Stimulated activated memory B cell treated with anti-CD40 and anti-IgM and Interleukin-4, amounts not matched to agents 10 μg/mL and 1 μg/mL and 100 μg/mL, for 72 hours (primary cell): ENCODE data around the gene MOB3B.

ENCODE experiments used
- ATAC-seq: fragments of 150-1000 bp; cut with Tn5 transposase; 2 replicates; pipeline ENCODE4 v1.10.0; 2021
- H3K27ac Mint-ChIP-seq: one replicate; pipeline ENCODE4 v1.8.0; 2022; ENCODE audit warnings: mild to moderate bottlenecking, mixed read lengths
- H3K27me3 Mint-ChIP-seq: one replicate; pipeline ENCODE4 v1.8.0; 2022; ENCODE audit warnings: mixed read lengths
- H3K36me3 Mint-ChIP-seq: one replicate; pipeline ENCODE4 v1.8.0; 2022; ENCODE audit warnings: mixed read lengths
- H3K4me1 Mint-ChIP-seq: one replicate; pipeline ENCODE4 v1.8.0; 2022; ENCODE audit warnings: mixed read lengths
- H3K4me3 Mint-ChIP-seq: one replicate; pipeline ENCODE4 v1.8.0; 2022; ENCODE audit warnings: mild to moderate bottlenecking, moderate library complexity, mixed read lengths
- H3K9me3 Mint-ChIP-seq: one replicate; pipeline ENCODE4 v1.8.0; 2022; ENCODE audit warnings: mixed read lengths

The MOB3B gene

DNA sequence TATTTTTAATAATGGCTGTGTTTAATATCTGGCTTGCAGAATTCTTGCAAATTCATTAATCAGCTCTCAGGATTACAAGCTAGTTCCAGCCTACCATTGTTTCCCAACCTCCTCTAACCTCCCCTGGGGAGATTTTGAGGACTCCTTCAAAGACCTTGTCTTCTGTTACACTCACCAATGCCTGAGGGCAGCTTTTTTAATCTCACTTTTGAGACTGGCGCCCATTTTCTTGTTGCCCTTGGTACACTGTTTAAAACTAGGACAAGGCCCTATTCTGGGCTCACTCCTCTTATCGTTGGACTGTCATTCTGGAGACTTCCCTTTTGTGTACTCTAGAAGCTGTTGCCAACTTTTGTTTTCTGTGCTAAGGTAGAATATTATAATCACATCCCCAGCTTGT is 219.0 kb downstream of the MOB3B start:
- H3K4me1 Mint-ChIP-seq = no peaks in the 10 kb centered on the region
- ATAC-seq = no peak
- no peaks in the 10 kb centered on the region for H3K9me3 Mint-ChIP-seq
- H3K27ac Mint-ChIP-seq = no peak overlapping the region
- no peaks in the 10 kb centered on the region for H3K27me3 Mint-ChIP-seq
- no peak overlapping the region for H3K4me3 Mint-ChIP-seq
- H3K36me3 Mint-ChIP-seq = no peaks in the 10 kb centered on the region

DNA sequence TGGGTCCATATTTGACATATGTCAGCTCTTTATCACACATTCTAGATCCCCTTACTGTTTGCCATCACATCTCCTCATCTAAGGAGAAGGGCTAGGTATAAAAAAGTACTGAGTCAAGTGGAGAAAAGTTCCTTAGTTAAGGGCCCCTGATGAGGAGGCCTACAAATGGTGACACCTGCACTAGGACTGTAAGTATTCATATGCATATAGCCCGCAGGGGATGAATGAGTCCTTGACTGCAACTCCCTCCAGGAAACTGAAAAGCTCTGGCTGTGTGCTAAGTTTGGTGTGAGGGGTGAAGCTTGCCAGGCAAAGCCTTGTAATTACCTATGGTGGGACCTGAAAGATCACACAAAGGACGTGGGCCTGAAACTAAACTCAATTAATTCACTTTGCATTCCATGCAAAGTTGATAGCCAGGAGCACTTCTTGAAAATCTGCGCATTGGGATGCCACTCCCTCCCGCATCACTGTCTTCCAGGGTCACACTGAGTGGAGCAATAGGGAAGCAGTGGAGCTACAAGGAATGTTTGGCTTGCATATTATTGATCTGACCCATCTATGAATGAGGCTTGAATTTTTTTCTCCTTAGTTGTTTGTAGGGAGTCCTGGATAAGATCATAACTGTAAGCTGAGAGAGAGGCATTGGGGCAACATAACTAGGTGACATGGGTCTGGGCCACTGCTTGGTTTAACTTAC is 220.8 kb downstream of the MOB3B start:
- Mint-ChIP-seq H3K4me1 (no peaks in the 10 kb centered on the region), H3K4me3 (no peak overlapping the region), H3K27me3 (no peaks in the 10 kb centered on the region), H3K36me3 (no peaks in the 10 kb centered on the region), H3K9me3 (no peaks in the 10 kb centered on the region), H3K27ac (no peak overlapping the region)
- ATAC-seq = no peak

DNA sequence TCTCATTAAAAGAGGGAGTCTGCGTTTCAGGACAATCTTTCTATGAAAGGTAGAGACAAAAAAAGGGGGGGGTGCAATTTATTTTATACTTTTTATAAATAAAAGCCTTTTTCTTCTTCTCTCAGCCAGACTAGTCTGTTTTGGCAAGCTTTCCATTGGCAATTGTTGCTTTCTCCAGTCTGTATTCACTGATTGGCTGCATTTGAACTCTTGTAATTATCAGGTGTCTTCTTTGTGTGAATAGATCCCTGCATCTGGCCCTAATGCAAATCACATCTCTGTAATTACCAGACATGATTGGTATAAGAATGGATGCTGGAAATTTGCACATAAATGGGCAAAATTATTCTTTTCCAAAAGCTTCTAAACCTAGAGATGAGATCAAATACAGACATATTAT is 225.1 kb downstream of the MOB3B start:
- no peak overlapping the region for H3K27ac Mint-ChIP-seq
- H3K9me3 Mint-ChIP-seq = no peaks in the 10 kb centered on the region
- H3K27me3 Mint-ChIP-seq = no peaks in the 10 kb centered on the region
- H3K36me3 Mint-ChIP-seq = no peaks in the 10 kb centered on the region
- no peak overlapping the region for H3K4me3 Mint-ChIP-seq
- no peak for ATAC-seq
- H3K4me1 Mint-ChIP-seq = no peaks in the 10 kb centered on the region

DNA sequence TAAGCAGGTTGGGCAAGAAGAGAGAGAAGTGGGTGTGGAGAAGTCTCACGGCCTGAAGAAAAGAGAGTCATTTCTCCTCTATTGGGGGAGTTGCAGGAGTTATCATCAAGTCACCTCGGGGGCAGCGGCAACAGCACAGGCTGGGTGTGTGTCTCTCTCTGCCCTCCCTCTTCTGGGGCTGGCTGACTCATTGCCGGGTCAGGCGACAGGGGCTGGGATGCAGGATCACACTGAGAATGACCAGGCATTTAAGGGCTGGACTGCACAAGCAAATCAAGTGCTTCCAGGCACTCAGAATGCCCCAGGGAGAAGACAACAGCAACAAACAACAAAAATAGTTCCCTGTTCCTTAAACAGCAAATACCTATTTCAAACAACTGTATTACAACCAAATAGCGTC is 226.4 kb downstream of the MOB3B start:
- Mint-ChIP-seq H3K4me3 (no peak overlapping the region), H3K27me3 (no peaks in the 10 kb centered on the region), H3K4me1 (no peaks in the 10 kb centered on the region), H3K36me3 (no peaks in the 10 kb centered on the region), H3K27ac (no peak overlapping the region), H3K9me3 (no peaks in the 10 kb centered on the region)
- no peak for ATAC-seq

DNA sequence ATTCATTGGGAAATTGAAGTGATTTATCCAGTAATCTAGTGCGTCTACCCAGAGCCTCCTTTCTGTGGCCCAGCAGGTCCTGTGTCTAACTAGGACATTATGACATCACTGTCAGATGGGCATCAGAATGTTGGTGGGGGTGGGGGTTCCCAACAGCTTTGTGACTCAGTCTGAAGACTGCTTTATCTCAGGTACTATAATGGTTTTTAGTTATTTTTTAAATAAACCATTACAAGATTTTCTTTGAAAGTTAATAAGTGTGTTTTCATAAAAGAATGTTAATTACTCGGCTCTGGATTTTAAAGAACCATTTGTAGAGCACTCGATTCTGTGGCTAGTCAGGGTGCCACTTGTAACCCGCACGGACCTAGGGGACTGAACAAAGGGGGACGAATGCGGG is 232.6 kb downstream of the MOB3B start, which contains the start of gene EQTN:
Gene EQTN (minus strand): TSS at position 101 of the 400 bp plus-strand sequence. CDS start 95 bp downstream, at position 6.
- no peaks in the 10 kb centered on the region for H3K9me3 Mint-ChIP-seq
- H3K27me3 Mint-ChIP-seq = no peaks in the 10 kb centered on the region
- H3K4me3 Mint-ChIP-seq = no peak within 1 kb of the TSS
- H3K36me3 Mint-ChIP-seq = no peaks in the 10 kb centered on the region
- no peak for ATAC-seq
- no peak within 1 kb of the TSS for H3K27ac Mint-ChIP-seq
- no peaks in the 10 kb centered on the region for H3K4me1 Mint-ChIP-seq

DNA sequence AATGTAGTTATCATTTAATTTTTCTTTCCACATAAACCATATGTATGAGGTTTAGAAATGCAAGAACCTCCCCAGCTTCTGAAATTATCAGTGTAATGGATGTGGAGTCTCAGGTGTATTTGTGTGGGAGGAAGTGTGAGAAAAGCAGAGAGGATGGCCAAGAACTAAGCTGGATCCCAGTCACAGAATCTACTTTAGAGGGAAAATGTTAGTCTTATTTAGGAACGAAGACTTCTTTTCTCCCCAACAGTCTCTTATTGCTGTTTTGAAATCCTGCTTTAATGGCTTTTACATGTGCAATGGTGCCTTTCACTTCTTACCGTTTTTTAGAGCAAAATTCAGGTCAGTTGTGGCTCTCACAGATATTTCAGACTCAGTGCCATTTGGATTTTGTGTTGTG is 235.6 kb downstream of the MOB3B start:
- H3K4me1 Mint-ChIP-seq = no peaks in the 10 kb centered on the region
- H3K27ac Mint-ChIP-seq = no peak overlapping the region
- no peaks in the 10 kb centered on the region for H3K36me3 Mint-ChIP-seq
- no peaks in the 10 kb centered on the region for H3K27me3 Mint-ChIP-seq
- no peak overlapping the region for H3K4me3 Mint-ChIP-seq
- no peak for ATAC-seq
- H3K9me3 Mint-ChIP-seq = no peaks in the 10 kb centered on the region

DNA sequence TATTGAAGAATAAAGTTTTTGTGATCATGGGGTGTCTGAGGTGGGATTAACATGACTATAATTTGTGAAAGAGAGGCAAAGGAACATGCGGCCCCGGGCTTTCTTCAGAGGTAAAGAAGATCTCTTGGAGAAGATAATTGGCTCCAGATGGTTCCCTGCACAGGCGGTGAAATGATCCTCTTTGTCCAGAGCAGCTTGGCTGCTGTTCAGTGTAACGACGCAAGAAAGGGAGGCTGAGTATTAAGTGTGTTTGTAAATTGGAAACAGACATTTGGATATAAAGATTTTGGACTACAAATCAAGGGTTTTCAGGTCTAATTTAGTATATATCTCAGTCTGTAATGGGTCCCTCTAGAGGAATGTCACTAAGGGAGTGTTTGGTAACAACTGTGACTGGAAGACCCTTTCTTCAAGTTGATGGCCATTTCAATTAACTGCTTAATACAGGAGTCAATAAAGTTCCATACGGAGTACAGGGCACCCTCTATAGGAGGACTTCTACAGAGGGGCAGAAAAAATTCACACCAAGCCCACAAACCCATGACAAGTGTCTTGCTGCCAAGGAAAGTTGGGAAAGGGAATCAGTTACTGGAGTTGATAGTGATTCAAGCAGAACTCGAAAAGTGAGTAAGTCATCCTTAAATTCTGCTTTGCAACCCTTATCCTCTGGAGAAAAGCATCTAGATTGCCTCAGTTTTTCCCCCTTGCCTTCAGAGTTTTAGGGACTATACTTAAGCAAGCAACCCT is 236.8 kb downstream of the MOB3B start:
- Mint-ChIP-seq H3K27me3 (no peaks in the 10 kb centered on the region), H3K4me1 (no peaks in the 10 kb centered on the region), H3K4me3 (no peak overlapping the region), H3K36me3 (no peaks in the 10 kb centered on the region), H3K9me3 (no peaks in the 10 kb centered on the region), H3K27ac (no peak overlapping the region)
- no peak for ATAC-seq

DNA sequence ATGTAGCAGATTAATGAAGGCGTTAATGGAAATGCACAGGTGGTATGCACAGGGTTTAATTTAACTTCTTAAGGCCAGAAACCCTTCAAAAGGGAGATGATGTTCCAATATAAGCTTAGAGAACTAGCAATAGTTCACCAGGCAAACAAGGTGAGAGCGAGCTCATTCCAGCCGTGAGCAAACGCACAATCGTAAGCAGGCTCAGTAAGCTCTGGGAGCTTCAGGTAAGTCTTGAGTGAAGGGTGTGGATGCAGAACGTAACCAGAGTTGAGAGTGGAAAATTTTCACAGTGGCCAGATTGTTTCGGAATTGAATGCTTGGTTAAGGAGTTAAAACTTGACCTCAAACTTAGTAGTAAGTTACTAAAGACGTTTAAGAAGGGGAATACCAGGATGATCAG is 238.3 kb downstream of the MOB3B start:
- Mint-ChIP-seq H3K27me3 (no peaks in the 10 kb centered on the region), H3K27ac (no peak overlapping the region), H3K36me3 (no peaks in the 10 kb centered on the region), H3K9me3 (no peaks in the 10 kb centered on the region), H3K4me3 (no peak overlapping the region), H3K4me1 (no peaks in the 10 kb centered on the region)
- ATAC-seq = no peak

DNA sequence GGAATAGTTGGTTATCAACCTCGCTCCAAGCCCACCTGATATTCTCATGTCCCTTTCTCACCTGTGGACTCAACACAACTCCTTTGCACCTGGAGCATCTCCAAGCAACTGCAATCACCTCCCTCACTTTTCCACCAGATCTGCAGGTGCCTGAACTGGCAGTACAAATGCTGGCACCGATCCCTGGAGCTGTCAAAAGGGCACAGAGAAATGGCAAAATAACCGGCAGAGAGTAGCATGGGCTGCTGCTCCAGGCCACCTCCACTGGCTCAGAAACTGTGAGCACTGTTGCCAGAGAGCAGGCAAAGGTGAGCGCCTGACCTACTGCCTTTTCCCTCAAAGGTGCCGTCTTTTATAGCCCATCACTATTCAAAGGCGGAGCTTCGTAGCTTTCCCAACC is 247.3 kb downstream of the MOB3B start:
- H3K4me1 Mint-ChIP-seq = peaks cover 10% of the 10 kb centered on the region
- H3K27ac Mint-ChIP-seq = no peak overlapping the region
- ATAC-seq = no peak
- H3K27me3 Mint-ChIP-seq = no peaks in the 10 kb centered on the region
- H3K9me3 Mint-ChIP-seq = no peaks in the 10 kb centered on the region
- no peaks in the 10 kb centered on the region for H3K36me3 Mint-ChIP-seq
- H3K4me3 Mint-ChIP-seq = no peak overlapping the region

DNA sequence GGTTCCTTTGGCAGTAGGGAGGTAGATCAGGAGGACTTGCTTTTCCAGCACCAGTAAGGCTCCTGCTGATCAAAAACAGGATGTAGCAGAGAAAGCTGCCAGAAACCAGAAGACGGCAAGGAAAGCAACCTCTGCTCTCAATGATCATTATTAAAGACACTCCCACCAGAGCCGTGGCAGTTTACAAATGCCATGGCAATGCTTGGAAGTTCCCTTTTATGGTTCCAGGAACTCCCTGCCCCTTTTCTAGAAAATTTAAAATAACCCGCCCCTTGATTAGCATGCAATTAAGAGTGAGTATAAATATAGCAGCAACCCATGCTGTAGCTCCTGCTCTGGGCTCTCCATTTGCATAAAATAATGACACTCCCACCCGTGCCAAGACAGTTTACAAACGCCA is 248.8 kb downstream of the MOB3B start:
- Mint-ChIP-seq H3K36me3 (no peaks in the 10 kb centered on the region), H3K27me3 (no peaks in the 10 kb centered on the region), H3K4me1 (peaks cover 17% of the 10 kb centered on the region), H3K27ac (no peak overlapping the region), H3K9me3 (no peaks in the 10 kb centered on the region), H3K4me3 (peak overlapping the region; percentile 6)
- no peak for ATAC-seq

DNA sequence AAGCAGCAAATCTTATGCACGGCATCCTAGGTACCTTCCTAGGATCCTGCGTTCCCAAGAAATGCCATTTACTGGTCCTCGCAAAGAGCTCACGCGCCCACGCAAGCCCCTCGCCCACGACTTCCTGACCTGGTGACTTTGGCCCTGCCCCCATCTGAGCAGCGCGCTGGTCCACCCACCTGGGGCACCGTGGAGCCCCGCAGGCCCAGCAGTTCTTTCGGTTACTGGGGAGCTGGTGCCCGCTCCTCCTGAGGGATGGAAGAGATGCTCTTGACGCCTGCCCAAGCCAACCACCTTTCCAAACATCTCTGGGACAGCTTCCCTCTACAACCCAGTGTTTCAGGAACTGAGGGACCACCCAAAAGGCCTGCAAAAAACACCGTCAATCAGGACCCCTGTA is 249.4 kb downstream of the MOB3B start:
- H3K27ac Mint-ChIP-seq = no peak overlapping the region
- H3K27me3 Mint-ChIP-seq = no peaks in the 10 kb centered on the region
- no peak overlapping the region for H3K4me3 Mint-ChIP-seq
- ATAC-seq = no peak
- H3K36me3 Mint-ChIP-seq = no peaks in the 10 kb centered on the region
- no peaks in the 10 kb centered on the region for H3K9me3 Mint-ChIP-seq
- H3K4me1 Mint-ChIP-seq = peaks cover 17% of the 10 kb centered on the region

DNA sequence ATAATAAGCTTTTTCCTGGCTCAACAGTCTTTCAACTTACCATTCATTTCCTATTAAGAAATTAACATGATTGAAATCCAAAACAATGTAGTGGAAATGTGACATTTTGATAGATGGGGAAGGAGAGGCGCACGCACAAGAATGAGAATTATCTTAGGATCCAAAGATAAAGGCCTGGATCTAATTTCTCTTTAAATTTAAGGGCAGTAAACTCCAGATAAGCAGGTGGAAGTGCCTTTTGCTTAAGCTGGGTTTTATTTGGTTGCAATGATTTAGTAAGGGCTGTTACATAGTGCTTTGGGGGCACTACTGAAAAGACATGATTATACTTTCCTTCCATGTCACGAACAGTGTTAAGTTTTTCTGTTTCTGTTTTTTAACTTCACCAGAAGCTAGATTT is 250.0 kb downstream of the MOB3B start:
- H3K36me3 Mint-ChIP-seq = no peaks in the 10 kb centered on the region
- H3K9me3 Mint-ChIP-seq = no peaks in the 10 kb centered on the region
- no peak for ATAC-seq
- H3K27me3 Mint-ChIP-seq = no peaks in the 10 kb centered on the region
- H3K4me1 Mint-ChIP-seq = peaks cover 17% of the 10 kb centered on the region
- no peak overlapping the region for H3K4me3 Mint-ChIP-seq
- H3K27ac Mint-ChIP-seq = no peak overlapping the region

DNA sequence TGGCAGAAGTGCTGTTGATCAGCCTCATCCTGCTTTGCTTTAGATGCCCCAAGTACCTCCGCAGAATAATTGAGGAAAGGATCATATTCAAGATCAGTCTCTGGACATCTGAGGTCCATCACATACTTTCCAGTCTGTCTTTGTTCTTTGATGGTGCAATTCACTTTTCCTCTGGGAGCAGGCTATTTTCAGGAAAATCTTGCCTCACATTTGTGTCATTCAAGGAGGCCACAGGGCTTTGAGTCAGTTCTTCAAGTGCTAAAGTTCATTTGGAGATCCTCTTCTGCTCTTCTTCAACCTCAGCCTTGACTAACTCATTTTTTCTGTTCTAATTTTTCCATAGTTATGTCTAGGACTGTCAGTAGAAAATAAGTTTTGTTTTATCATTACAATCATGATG is 251.2 kb downstream of the MOB3B start:
- Mint-ChIP-seq H3K4me3 (no peak overlapping the region), H3K27ac (no peak overlapping the region), H3K4me1 (peaks cover 17% of the 10 kb centered on the region), H3K36me3 (no peaks in the 10 kb centered on the region), H3K27me3 (no peaks in the 10 kb centered on the region), H3K9me3 (no peaks in the 10 kb centered on the region)
- ATAC-seq = no peak

DNA sequence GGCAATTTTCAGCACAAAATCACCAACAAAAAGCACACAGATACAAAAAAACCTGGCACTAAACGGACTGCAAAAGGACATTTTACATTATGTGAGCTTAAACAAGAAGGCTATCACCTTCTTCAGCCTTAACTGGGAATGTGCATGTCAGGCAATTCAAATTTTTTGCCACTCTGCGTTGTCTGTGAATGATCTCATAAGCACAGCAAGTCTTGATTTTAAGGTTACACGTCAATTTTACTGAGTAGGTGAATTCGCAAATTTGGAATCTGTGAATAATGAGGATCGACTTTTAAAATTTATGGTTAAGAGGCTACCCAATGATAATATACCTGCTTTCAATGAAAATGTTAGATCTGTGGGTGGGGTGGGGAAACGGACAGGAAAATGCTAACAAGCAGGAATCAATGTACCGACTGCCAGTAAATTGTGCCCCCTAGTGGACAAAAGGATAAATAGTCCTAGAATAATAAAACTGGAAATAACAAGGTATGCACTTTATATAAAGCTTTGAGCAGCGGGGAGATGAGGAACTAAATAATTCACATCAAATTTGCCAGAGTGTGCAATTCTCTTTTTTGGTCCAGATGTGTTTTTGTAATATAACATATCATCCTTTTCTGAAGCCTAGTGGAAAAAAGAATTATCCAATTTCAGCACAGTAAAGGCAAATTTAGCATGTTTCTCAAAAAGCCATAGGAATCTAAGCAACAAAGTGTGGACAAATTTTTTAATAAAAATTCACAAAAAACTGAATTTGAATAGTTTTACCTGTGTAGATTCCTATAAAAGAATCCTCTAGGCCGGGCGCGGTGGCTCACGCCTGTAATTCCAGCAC is 253.2 kb downstream of the MOB3B start:
- Mint-ChIP-seq H3K4me3 (peak overlapping the region; percentile 26), H3K9me3 (no peaks in the 10 kb centered on the region), H3K4me1 (peaks cover 13% of the 10 kb centered on the region), H3K27me3 (no peaks in the 10 kb centered on the region), H3K27ac (no peak overlapping the region), H3K36me3 (no peaks in the 10 kb centered on the region)
- no peak for ATAC-seq
